ENCODE measurements around the gene RPS21. TPM values are rescaled to one million over a fixed set of nuclear protein-coding genes. Genes with fewer than 3 reads are reported as not detected.

The RPS21 gene
- total and polyA plus RNA-seq, 8 donors, result 239 to 7,615 (median 2,549) TPM

DNA sequence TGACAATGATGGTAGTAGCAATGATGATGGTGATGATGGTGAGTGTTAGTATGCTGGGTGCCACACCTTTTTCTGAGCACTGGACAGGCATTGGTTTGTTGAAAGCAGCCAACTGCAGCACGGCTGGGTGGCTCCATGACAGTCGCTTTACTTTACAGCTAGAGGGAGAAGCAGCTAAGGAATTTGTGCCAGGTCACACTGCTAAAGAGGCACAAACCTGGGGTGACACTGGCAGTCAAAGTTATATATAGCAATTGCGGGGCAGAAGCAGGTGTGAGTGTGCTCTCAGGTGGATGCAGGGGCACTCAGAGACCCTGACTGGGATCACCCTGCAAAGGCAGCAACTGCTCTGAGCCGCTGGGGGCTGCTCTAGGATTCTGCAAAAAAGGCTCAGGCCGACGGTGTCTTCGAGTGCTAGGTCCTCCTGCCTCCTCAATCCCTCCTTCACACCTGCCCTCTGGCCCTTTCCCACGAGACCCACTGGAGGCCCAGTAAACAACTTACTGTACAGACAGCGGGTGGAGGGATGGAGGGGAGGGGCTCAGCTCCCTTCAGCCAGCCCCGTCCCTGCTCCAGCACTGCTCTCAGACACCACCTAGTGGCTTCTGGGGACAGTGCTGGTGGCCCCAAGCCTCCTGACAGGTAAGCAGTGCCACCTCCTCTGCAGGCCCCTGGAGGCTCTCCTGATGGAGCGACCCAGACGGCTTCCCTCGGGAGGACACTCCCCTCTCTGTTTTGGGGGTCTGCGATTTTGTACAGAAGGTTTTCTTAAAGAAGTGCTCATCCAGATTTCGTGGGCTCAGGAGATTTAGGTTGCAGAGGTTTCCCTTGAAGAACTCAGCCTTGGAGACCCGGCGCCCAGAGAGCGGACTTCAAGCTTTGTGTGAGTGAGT, 4.4 kb upstream of the RPS21 start:
- intact Hi-C loops (cut with DNase I; ENCODE audit: low total_unique reads), result loop anchor here (5.0 kb wide), 1 partner anchor 80 kb away; the partner anchor contains the start of gene ADRM1
- Histone ChIP-seq H3K4me3 (no peak overlapping the region), H3K4me1 (peaks cover 31 to 55% (median 43%) of the 10 kb centered on the region in 4 donors), H3K9me3 (no peaks in the 10 kb centered on the region), H3K36me3 (peaks cover 0 to 4% (median 0%) of the 10 kb centered on the region in 4 donors), H3K27me3 (no peaks in the 10 kb centered on the region), H3K27ac (peak overlapping the region in 3 of 5 donors; percentile 19 to 76 (median 20))
- peak in 1 of 3 donors; percentile 73 for TF ChIP-seq POLR2AphosphoS5 (IDR thresholded peaks at IDR 0.05)
- TF ChIP-seq, protein P1, sequence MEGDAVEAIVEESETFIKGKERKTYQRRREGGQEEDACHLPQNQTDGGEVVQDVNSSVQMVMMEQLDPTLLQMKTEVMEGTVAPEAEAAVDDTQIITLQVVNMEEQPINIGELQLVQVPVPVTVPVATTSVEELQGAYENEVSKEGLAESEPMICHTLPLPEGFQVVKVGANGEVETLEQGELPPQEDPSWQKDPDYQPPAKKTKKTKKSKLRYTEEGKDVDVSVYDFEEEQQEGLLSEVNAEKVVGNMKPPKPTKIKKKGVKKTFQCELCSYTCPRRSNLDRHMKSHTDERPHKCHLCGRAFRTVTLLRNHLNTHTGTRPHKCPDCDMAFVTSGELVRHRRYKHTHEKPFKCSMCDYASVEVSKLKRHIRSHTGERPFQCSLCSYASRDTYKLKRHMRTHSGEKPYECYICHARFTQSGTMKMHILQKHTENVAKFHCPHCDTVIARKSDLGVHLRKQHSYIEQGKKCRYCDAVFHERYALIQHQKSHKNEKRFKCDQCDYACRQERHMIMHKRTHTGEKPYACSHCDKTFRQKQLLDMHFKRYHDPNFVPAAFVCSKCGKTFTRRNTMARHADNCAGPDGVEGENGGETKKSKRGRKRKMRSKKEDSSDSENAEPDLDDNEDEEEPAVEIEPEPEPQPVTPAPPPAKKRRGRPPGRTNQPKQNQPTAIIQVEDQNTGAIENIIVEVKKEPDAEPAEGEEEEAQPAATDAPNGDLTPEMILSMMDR (IDR thresholded peaks at IDR 0.05), result peak in 5 of 7 experiments; percentile 84 to 94 (median 90)
- no peak for TF ChIP-seq EP300 (IDR thresholded peaks at IDR 0.05)
- WGBS, 5 donors, result 32 to 49% (median 35%) methylated on average over 17 to 18 of the region's 18 CpGs
- peak; percentile 89 to 93 for DNase-seq

DNA sequence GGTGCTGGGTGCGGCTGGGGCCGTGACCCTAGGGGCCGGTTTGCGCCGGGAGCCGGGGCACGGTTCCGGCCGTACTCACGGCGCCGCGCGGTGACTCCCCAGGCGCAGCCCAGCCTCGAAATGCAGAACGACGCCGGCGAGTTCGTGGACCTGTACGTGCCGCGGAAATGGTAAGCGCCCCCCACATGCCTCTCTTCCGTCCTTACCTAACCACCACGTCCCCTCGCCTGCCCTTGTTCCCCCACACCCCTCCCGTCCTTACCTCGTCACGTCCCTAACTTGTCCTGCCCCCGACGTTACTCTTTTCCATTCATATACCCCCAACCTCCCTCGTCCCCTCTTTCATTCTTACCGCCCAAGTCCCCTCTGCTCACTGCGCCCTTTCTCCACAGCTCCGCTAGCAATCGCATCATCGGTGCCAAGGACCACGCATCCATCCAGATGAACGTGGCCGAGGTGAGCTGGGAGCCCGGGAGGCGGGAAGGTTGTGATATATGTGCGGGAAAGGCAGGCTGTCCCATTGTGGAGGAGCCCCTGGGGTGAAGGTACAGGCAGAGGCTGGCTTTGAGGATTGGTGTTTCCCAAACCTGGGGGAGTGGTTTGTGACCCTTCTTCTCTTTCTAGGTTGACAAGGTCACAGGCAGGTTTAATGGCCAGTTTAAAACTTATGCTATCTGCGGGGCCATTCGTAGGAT, 463 bp downstream of the RPS21 start:
- Histone ChIP-seq H3K36me3 (peaks cover 14 to 46% (median 43%) of the 10 kb centered on the region in 4 donors), H3K27ac (peak overlapping the region; percentile 98 to 99 (median 98)), H3K4me1 (peaks cover 24 to 51% (median 38%) of the 10 kb centered on the region in 4 donors), H3K4me3 (peak overlapping the region; percentile 98 to 99 (median 99)), H3K27me3 (no peaks in the 10 kb centered on the region), H3K9me3 (no peaks in the 10 kb centered on the region)
- DNase-seq, result peak in 1 of 2 donors; percentile 26
- TF ChIP-seq POLR2A (IDR thresholded peaks at IDR 0.05) (no peak), POLR2AphosphoS5 (IDR thresholded peaks at IDR 0.05) (no peak), EP300 (IDR thresholded peaks at IDR 0.05) (no peak)
- TF ChIP-seq, protein P1 (IDR thresholded peaks at IDR 0.05), result no peak
- 0 to 3% (median 2%) methylated on average over 30 to 47 of the region's 47 CpGs for WGBS, 5 donors
- intact Hi-C loops (cut with DNase I; ENCODE audit: low total_unique reads), result no loop called here

DNA sequence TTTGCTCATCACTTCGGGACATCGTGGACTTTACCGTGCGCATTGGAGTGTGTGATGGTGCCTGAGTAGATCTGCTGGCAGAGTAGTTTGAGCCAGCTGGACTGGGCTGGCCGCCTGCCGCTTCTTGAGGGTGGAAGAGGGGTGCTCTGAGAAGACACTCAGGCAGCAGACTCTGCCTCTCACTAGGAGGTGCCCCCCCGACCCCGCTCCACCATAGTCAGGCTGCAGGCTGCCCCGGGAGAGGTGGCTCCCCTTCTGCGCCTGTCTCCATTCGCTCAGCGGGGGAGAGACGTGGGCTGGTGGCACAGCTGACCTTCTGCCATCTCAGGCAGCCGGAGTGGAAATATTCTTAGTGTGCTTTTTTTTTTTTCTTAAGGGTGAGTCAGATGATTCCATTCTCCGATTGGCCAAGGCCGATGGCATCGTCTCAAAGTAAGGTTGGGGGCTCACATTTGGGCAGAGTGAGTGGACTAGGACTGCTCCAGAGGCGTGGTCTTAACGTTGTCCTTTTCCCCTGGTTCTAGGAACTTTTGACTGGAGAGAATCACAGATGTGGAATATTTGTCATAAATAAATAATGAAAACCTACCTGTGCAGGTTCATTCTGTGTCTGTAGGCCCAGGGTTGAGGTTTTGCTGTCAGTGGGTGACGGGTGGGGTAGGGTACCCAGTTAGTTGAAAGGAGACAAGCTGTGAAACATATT, 1.2 kb downstream of the RPS21 start:
- Histone ChIP-seq H3K27ac (peak overlapping the region in 2 of 5 donors; percentile 98 to 99), H3K36me3 (peaks cover 14 to 53% (median 50%) of the 10 kb centered on the region in 4 donors), H3K27me3 (no peaks in the 10 kb centered on the region), H3K4me1 (peaks cover 19 to 44% (median 33%) of the 10 kb centered on the region in 4 donors), H3K4me3 (peak overlapping the region; percentile 98 to 99 (median 99)), H3K9me3 (no peaks in the 10 kb centered on the region)
- TF ChIP-seq POLR2A (IDR thresholded peaks at IDR 0.05) (no peak), POLR2AphosphoS5 (IDR thresholded peaks at IDR 0.05) (no peak), EP300 (IDR thresholded peaks at IDR 0.05) (no peak)
- TF ChIP-seq, protein P1 (IDR thresholded peaks at IDR 0.05), result no peak
- no peak for DNase-seq
- intact Hi-C loops (cut with DNase I; ENCODE audit: low total_unique reads), result no loop called here
- 44 to 68% (median 53%) methylated on average over 9 to 20 of the region's 20 CpGs for WGBS, 5 donors
